GM18499 (cell line): Measurements from ENCODE around the gene ZNF816.
"Not testable (repeated sequence)": the region's sequence is repeated elsewhere in the genome, so short reads cannot be mapped to it uniquely, and the experiment has no call there.

Source experiments
- ATAC-seq: cut with Tn5 transposase; IDR thresholded peaks from one replicate; pipeline ENCODE4 v1.9.1; 2021; ENCODE audit warnings: moderate number of reproducible peaks; ENCODE audit not compliant: insufficient read depth, unreplicated experiment

The ZNF816 gene

GRCh38 chr19:52963247-52963618, 552 bp upstream of the ZNF816 start:
- ATAC-seq = no peak

DNA sequence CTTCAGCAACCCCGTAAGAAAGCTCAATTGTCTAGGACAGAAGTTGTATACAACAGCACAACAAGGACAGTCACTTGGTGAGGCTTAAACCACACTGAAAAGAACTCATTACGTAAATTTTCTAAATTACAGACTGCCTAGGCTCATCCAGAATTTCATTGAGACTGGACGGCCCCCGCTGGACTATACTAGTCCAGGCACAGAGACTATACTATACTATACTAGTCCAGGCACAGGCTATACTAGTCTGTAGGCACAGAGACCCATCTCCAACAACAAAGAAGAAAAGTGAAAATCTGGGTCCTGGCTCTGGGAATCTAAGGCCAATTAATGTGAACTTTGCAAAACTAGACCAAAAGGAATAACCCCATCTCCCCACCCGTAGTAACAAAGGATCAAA, 700 bp downstream of the ZNF816 start:
- ATAC-seq = no peak

DNA sequence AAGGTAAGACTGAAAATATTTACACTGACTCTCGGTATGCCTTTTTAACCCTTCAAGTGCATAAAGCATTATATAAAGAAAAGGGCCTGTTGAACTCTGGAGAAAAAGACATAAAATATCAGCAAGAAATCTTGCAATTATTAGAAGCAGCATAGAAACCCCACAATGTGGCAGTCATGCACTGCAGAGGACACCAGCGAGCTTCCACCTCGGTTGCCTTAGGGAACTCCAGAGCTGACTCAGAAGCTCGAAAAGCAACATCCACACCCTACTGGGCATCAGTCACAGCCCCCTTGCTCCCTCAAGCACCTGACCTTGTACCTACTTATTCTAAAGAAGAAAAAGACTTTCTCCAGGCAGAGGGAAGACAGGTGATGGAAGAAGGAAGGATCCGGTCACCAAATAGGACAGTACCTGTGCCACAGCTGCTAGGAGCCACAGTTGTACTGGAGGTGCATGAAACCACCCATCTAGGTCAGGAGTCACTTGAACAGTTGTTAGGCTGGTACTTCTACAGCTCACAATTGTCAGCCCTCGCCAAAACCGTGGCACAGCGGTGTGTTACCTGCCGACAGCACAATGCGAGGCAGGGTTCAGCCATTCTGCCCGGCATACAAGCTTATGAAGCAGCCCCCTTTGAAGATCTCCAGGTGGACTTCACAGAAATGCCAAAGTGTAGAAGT, 2.9 kb downstream of the ZNF816 start:
- ATAC-seq = no peak

- ATAC-seq = no peak
Measured at GRCh38 chr19:52957591-52957990, 5.1 kb downstream of the ZNF816 start.

GRCh38 chr19:52956917-52957316, 5.8 kb downstream of the ZNF816 start:
- no peak for ATAC-seq

GRCh38 chr19:52949422-52949821, 13.3 kb downstream of the ZNF816 start:
- no peak for ATAC-seq

DNA sequence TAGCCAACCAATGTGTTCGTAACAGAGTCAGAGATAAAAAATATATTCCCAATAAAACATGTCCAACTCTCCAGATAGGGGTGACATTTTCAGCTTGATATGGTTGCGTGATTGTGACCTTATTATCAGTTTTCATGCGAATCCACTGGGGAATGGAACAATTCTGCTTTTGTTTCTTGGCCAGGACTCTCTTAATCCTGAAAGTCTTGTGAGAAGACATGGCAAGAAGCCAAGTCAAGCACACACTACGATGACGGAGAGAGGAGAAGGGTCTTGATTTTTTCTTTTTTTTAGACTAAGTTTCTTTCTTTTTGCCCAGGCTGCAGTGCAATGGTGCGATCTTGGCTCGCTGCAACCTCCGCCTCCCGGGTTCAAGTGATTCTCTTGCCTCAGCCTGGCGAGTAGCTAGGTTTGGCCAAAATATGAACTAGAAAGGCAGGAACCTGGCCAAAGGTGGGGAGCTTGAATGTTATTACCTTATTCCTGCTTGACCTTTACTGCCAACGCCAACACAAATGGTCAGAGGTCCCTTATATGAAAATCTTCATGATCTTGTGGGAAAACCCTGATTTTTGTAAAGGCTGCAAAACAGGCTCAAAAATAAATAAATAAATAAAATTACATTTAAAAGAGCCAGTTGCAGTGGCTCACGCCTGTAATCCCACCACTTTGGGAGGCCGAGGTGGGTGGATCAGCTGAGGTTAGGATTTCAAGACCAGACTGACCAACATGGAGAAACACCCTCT, 14.5 kb downstream of the ZNF816 start:
- ATAC-seq = no peak

DNA sequence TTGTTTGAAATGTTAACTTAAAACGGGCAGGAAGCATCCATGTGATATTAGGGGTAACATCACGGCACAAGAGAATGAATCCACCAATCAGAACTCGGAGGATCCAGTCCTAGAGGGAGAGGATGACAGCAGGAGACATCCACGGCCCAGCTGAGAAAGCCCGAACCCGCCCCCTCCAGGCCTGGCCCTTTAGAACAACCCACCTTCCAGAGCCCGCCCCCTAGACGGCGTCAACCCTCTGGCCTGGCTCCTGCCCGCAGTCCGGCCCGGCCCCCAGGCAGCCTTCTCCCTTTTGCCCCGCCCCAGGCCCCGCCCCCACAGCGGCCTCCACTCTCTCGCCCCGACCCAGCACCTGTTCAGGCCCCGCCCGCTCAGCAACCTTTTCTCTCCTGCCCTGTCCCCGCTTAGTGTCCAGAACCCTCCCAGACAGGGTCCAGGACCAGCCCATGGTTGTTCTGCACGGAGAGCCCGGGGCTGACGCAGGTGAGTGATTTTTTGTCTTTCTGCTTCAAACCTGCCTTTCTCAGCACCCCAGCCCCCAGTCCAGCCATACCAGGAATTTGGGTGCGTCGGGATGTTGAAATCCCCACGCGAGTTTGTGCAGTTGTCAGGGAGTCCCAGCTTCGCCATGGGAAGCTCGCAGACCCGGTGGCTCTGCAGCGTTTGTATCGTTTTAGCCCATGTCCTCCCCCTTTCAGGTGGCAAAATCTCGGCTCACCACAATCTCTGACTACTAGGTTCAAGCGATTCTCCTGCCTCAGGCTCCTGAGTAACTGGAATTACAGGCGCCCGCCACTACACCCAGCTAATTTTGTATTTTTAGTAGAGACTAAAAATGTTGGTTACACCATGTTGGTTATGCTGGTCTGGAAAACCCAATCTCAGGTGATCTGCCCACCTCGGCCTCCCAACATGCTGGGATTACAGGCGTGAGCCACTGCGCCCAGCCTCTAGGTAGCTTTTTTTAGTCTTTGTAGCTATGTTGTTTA, 16.1 kb downstream of the ZNF816 start:
- no peak for ATAC-seq

DNA sequence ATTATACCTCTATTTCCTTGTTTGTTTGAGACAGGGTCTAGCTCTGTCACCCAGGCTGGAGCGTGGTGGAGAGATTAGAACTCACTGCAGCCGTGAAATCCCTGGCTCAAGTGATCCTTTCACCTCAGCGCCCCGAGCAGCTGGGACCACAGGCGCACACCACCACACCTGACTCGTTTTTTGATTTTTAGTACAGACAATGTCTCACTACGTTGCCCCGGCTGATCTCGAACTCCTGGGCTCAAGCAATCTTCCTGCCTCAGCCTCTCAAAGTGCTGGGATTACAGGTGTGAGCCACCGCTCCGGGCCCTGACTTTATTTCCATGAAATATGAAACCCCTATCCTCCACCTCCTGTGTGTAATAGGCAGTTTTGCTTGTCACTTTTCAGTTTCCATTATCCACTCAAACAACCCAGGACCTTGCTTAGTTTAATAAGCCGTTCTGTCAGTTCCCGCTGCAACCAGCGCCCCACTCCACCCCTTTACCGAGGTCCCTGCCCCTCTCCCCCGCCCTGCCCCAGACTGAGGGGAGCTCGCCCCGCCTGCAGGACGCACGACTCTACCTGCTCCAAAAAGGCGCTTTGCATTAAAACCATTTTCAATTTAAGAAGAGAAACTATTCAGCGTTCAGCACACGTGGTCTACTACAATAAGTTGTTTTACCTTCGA, 16.9 kb downstream of the ZNF816 start:
- no peak for ATAC-seq

DNA sequence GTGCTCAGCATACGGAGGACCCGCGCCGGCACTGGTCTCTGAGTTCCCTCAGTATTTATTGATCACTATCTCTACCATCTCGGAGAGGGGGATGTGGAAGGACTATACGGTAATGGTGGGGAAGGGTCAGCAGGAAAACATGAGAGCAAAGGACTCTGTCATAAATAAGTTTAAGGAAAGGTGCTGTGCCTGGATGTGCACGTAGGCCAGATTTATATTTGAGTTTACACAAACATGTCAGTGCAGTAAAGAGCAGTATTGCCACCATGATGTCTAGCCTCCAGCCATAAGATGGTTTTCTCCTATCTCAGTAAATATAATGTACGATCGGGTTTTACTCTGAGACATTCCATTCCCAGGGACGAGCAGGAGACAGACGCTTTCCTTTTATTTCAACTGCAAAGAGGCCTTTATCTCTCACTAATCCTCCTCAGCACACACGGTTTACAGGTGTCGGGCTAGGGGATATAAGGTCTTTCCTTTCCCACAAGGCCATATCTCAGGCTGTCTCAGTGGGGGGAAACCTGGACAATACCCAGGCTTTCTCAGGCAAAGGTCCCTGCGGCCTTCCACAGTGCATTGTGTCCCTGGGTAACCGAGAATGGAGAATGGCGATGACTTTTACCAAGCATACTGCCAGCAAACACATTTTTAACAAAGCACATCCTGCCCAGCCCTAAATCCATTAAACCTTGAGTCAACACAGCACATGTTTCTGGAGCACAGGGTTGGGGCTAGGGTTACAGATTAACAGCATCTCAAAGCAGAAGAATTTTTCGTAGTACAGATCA, 17.8 kb downstream of the ZNF816 start:
- not testable (repeated sequence) for ATAC-seq

- ATAC-seq = no peak
Measured at GRCh38 chr19:52943884-52944643, 18.6 kb downstream of the ZNF816 start.

DNA sequence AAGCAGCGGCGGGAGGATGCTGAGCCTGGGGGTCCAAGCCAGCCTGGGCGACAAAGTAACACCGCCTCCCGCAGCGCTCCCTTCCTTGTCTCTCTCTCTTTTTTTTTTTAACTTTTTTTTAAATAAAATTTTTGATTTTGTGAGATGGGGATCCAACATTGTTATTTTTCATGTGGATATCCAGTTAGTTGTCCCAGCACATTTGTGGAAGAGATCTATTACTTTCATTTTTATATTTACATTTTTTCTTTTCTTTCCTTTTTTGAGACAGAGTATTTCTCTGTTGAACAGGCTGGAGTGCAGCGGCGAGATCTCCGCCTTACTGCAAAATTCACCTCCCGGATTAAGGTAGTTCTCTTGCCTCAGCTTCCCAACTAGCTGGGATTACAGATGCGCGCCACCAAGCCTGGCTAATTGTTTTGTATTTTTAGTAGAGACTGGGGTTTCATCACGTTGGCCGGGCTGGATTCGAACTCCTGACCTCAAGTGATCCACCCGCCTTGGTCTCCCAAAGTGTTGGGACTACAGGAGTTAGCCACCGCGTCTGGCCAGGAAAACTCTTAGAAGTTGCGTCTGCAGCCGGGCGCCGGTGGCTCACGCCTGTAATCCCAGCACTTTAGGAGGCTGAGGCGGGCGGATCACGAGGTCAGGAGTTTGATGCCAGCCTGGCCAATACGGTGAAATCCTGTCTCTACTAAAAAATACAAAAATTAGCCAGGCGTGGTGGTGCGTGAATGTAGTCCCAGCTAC, 19.4 kb downstream of the ZNF816 start:
- ATAC-seq = no peak

DNA sequence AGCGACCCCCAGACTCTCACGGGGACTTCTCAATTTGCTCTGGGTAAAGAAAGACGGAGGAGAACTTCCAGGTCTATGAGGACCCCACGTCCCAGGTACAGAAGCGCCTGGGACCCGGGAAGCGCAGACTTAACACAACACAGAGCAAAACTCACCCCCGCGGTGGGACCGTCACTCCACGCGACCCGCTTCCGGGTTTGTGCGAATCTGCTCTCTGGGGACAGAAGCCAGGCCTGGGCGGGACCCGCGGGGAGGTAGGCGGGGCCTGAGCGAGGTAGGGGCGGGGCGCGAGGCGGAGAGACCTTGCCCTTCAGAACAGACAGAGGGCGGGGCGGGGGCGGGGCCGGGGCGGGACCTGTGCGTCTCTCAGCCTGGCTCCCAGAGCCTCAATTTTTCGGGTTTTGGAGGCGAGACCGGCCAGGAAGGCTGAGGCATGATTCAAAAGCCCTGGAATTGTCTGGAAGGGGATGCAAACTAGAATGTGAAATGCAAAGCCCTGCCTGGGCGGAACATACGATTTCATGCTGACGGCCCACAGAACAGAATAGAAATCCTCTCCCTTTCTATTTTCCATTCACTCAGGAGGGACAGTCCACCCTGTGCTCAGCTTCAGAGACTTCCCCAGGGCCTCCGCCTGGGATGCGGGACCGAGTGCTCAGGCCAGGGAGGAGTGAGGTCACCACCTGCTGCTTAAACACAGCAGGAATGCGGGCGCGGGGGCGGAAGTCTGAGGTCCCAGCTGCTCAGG, 20.1 kb downstream of the ZNF816 start:
- peak; percentile 55 for ATAC-seq

DNA sequence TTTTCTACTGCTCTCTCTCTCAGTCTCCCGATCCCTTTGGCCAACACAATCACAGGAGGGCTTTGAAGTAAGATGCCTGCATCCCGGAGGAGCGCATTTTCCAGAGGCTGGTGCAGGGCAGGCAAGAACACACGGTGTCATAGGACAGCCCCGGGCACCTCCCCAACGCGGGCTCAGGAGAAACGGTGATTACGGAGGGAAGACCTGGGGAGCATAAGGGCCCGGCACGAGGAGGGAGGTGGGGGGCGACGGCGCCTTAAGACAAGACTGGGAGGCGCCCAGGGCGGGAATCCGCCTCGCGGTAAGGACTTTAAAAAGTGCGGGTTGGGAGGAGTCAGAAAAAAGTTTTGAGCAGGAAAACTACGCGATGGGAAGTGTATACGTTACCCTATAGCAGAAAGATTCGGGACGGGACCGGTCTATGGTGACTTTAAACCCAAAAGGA, 20.7 kb downstream of the ZNF816 start:
- ATAC-seq = peak; percentile 10

DNA sequence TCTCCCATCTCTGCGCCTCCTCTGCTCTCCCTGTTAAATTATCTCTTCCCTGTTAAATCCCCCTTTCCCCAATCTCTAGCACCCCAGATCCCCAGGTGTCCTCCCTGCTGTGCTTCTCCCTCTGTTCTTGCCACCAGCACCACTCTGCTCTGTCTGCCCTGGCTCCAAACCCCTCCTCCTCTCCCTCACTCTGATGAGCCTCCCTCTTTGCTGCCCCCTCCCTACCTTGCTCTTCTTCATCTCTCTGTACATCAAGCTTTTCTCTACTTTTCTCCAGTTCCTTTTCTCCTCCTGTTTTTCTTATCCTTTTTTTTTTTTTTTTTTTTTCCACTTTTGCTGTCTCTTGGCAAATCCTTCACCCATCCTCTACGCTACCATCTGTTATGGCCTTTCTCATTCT, 21.2 kb downstream of the ZNF816 start:
- ATAC-seq = not testable (repeated sequence)

- not testable (repeated sequence) for ATAC-seq
Measured at GRCh38 chr19:52940905-52941304, 21.8 kb downstream of the ZNF816 start.

- ATAC-seq = no peak
Measured at GRCh38 chr19:52938761-52939160, 23.9 kb downstream of the ZNF816 start.
